ENCODE measurements around the gene TBPL2. TPM values are rescaled to one million over a fixed set of nuclear protein-coding genes. Genes with fewer than 3 reads are reported as not detected.

The TBPL2 gene
- total RNA-seq, 1 experiment from 2014 or later, result not detected

- Histone ChIP-seq H3K27me3 (ENCODE audit: insufficient read depth, low read length) (no peaks in the 10 kb centered on the region), H3K4me2 (ENCODE audit: low read length) (no peak overlapping the region), H3K27ac (ENCODE audit: low read depth, low read length) (no peak overlapping the region), H3K9me2 (ENCODE audit: insufficient read depth) (no peaks in the 10 kb centered on the region), H3K79me2 (ENCODE audit: insufficient read depth, low read length) (no peaks in the 10 kb centered on the region), H3K9ac (ENCODE audit: low read length) (no peak overlapping the region), H4K20me1 (ENCODE audit: insufficient read depth) (no peaks in the 10 kb centered on the region), H3K36me3 (ENCODE audit: control insufficient read depth in 1 of 2, insufficient read depth in 2 of 2, low read length in 2 of 2) (no peaks in the 10 kb centered on the region), H3K4me1 (ENCODE audit: control insufficient read depth in 1 of 2, insufficient read depth in 2 of 2, low read length in 2 of 2) (no peaks in the 10 kb centered on the region), H3K4me3 (replicated peaks in 1 of 2; ENCODE audit: low read depth in 1 of 2, low read length in 2 of 2) (no peak overlapping the region), H2AFZ (ENCODE audit: low read depth, low read length, poor library complexity, severe bottlenecking) (no peak overlapping the region), H3K9me3 (ENCODE audit: control insufficient read depth in 1 of 2, insufficient read depth in 1 of 2, low read depth in 1 of 2, low read length in 2 of 2) (no peaks in the 10 kb centered on the region)
- POLR2A ChIA-PET, result no interaction called here
- no peak for DNase-seq (ENCODE audit: low read depth, low spot score)
- RAD21 ChIA-PET (ENCODE audit: low non-redundant PET in 1 of 2, low total read pairs in 2 of 2, uncharacterized antibody in 2 of 2, unreplicated experiment in 2 of 2), result no interaction called here
- BruUV-seq (replicated peaks), result no TSS peak
- TF ChIP-seq POLR2AphosphoS5 (IDR thresholded peaks at IDR 0.05; ENCODE audit: low read depth, low read length), result no peak
- no peak for TF ChIP-seq CBX3 (IDR thresholded peaks at IDR 0.05; ENCODE audit: low read depth)
- no peak for TF ChIP-seq TCF7L2 (IDR thresholded peaks at IDR 0.05; ENCODE audit: borderline replicate concordance, extremely low read depth, insufficient read depth, insufficient read length)
- TF ChIP-seq SP1 (IDR thresholded peaks at IDR 0.05; ENCODE audit: low read depth), result no peak
- TF ChIP-seq EZH2phosphoT487 (IDR thresholded peaks at IDR 0.05; ENCODE audit: borderline replicate concordance), result no peak
- no peak for TF ChIP-seq SIN3A (IDR thresholded peaks at IDR 0.05; ENCODE audit: low read depth)
- TF ChIP-seq ZBTB33 (IDR thresholded peaks at IDR 0.05; ENCODE audit: extremely low read depth, insufficient replicate concordance, low read length), result no peak
- CTCF ChIA-PET, result no interaction called here
- no peak for ATAC-seq
- intact Hi-C loops (cut with micrococcal nuclease), result no loop called here
Observed at GRCh38 chr14:55473786-55474185, 33.4 kb upstream of the TBPL2 start.

GRCh38 chr14:55470025-55470424 lies 29.6 kb upstream of the TBPL2 start:
- Histone ChIP-seq H3K27ac (ENCODE audit: low read depth, low read length) (no peak overlapping the region), H3K9ac (ENCODE audit: low read length) (no peak overlapping the region), H2AFZ (ENCODE audit: low read depth, low read length, poor library complexity, severe bottlenecking) (no peak overlapping the region), H3K9me3 (ENCODE audit: control insufficient read depth in 1 of 2, insufficient read depth in 1 of 2, low read depth in 1 of 2, low read length in 2 of 2) (no peaks in the 10 kb centered on the region; a peak in 1 of 4 replicates), H4K20me1 (ENCODE audit: insufficient read depth) (no peaks in the 10 kb centered on the region), H3K4me3 (replicated peaks in 1 of 2; ENCODE audit: low read depth in 1 of 2, low read length in 2 of 2) (no peak overlapping the region), H3K4me1 (ENCODE audit: control insufficient read depth in 1 of 2, insufficient read depth in 2 of 2, low read length in 2 of 2) (no peaks in the 10 kb centered on the region), H3K27me3 (ENCODE audit: insufficient read depth, low read length) (no peaks in the 10 kb centered on the region), H3K9me2 (ENCODE audit: insufficient read depth) (no peaks in the 10 kb centered on the region), H3K4me2 (ENCODE audit: low read length) (no peak overlapping the region), H3K79me2 (ENCODE audit: insufficient read depth, low read length) (no peaks in the 10 kb centered on the region), H3K36me3 (ENCODE audit: control insufficient read depth in 1 of 2, insufficient read depth in 2 of 2, low read length in 2 of 2) (no peaks in the 10 kb centered on the region)
- ChIA-PET RAD21 (ENCODE audit: low non-redundant PET in 1 of 2, low total read pairs in 2 of 2, uncharacterized antibody in 2 of 2, unreplicated experiment in 2 of 2) (no interaction called here), POLR2A (no interaction called here), CTCF (no interaction called here)
- no peak for DNase-seq (ENCODE audit: low read depth, low spot score)
- BruUV-seq (replicated peaks), result no TSS peak
- intact Hi-C loops (cut with micrococcal nuclease), result no loop called here
- no peak for ATAC-seq
- TF ChIP-seq FOSL1 (IDR thresholded peaks at IDR 0.05; ENCODE audit: low read depth) (no peak), ZFX (IDR thresholded peaks at IDR 0.05) (no peak), ZNF274 (IDR thresholded peaks at IDR 0.05; ENCODE audit: low read depth, low read length) (no peak), ZBTB33 (IDR thresholded peaks at IDR 0.05; ENCODE audit: extremely low read depth, insufficient replicate concordance, low read length) (no peak), RAD21 (IDR thresholded peaks at IDR 0.05; ENCODE audit: low read depth) (no peak), REST (IDR thresholded peaks at IDR 0.05; ENCODE audit: low read depth) (no peak), MAX (IDR thresholded peaks at IDR 0.05) (no peak), SRF (IDR thresholded peaks at IDR 0.05; ENCODE audit: low read depth) (no peak), POLR2AphosphoS5 (IDR thresholded peaks at IDR 0.05; ENCODE audit: low read depth, low read length) (no peak)
